Measurements from ENCODE around the gene FUCA1.

DNA sequence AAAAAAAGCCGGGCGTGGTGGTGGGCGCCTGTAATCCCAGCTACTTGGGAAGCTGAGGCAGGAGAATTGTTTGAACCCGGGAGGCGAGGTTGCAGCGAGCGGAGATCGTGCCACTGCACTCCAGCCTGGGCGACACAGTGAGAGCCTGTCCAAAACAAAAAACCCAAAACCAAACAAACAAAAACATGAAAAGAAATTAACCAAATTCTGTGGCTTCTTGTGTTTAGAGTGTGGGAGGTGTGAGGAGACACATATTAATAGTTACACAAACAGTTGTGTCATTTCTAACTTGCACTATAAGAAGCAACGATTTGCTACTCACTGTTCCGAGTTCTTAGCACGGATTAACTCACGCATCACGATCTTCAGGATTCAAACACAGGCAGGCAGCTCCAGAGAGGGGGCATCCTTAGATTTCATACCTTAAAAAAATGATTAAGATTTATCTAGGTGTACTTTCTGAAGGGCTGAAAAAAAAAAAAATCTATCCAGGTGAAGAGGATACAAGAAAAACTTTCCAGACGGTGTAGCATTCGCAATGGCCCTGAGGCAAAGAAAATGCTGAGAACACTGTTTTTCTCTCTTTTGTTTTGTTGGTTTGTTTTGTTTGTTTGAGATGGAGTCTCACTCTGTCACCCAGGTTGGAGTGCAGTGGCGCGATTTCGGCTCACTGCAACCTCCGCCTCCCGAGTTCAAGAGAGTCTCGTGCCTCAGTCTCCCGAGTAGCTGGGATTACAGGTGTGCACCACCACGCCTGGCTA, 42.1 kb downstream of the FUCA1 start:
- TF ChIP-seq, protein P1, sequence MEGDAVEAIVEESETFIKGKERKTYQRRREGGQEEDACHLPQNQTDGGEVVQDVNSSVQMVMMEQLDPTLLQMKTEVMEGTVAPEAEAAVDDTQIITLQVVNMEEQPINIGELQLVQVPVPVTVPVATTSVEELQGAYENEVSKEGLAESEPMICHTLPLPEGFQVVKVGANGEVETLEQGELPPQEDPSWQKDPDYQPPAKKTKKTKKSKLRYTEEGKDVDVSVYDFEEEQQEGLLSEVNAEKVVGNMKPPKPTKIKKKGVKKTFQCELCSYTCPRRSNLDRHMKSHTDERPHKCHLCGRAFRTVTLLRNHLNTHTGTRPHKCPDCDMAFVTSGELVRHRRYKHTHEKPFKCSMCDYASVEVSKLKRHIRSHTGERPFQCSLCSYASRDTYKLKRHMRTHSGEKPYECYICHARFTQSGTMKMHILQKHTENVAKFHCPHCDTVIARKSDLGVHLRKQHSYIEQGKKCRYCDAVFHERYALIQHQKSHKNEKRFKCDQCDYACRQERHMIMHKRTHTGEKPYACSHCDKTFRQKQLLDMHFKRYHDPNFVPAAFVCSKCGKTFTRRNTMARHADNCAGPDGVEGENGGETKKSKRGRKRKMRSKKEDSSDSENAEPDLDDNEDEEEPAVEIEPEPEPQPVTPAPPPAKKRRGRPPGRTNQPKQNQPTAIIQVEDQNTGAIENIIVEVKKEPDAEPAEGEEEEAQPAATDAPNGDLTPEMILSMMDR (IDR thresholded peaks at IDR 0.05; ENCODE audit: low read depth, low read length, poor library complexity, severe bottlenecking) = no peak
- TF ChIP-seq EZH2phosphoT487 (IDR thresholded peaks at IDR 0.05; ENCODE audit: borderline replicate concordance, low read length) = no peak
